GM19395 (cell line): Measurements from ENCODE around the gene TNS3.
"Not testable (repeated sequence)": the region's sequence is repeated elsewhere in the genome, so short reads cannot be mapped to it uniquely, and the experiment has no call there.

Source experiments
- ATAC-seq: cut with Tn5 transposase; IDR thresholded peaks from one replicate; pipeline ENCODE4 v1.9.1; 2021; ENCODE audit warnings: mild to moderate bottlenecking, moderate library complexity; ENCODE audit not compliant: unreplicated experiment

The TNS3 gene

DNA sequence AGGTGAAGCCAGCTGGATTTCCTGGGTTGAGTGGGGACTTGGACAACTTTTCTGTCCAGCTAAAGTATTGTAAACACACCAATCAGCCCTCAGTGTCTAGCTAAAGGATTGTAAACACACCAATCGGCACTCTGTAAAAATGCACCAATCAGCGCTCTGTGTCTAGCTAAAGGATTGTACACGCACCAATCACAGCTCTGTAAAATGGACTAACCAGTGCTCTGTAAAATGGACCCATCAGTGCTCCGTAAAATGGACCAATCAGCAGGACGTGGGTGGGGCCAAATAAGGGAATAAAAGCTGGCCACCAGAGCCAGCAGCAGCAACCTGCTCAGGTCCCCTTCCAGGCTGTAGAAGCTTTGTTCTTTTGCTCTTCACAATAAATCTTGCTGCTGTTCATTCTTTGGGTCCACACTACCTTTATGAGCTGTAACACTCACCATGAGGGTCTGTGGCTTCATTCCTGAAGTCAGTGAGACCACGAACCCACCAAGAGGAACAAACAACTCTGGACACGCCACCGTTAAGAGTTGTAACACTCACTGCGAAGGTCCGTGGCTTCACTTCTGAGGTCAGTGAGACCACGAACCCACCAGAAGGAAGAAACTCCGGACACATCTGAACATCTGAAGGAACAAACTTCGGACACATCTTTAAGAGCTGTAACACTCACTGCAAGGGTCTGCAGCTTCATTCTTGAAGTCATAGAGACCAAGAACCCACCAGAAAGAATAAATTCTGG, 21.8 kb upstream of the TNS3 start:
- not testable (repeated sequence) for ATAC-seq

DNA sequence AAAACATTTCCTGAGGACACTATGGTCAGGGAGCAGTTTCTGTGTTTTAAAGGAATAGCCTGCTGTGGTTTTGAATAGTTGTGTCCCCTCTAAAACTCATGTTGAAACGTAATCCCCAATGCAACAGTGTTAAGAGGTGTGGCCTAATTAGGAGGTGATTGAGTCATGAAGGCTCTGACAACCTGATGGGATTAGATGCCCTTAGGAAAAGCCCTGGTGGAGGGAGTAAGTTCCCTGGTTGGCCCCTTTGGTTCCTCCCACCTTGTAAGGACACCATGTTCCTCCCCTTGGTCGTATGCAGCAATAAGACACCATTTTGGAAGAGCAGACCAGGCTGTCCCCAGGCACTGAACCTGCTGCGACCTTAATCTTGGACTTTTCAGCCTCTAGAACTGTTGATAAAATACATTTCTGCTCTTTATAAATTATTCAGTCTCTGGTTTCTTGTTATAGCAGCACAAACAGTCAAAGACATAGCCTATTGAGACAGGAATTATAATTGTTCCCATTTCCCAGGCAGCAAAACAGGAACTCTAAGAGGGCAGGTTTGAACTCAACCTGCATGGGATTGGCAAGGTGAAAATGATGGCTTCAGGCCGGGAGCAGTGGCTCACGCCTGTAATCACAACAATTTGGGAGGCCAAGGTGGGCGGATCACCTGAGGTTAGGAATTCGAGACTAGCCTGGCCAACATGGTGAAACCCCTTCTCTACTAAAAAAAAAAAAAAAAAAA, 20.5 kb upstream of the TNS3 start:
- ATAC-seq, result no peak

DNA sequence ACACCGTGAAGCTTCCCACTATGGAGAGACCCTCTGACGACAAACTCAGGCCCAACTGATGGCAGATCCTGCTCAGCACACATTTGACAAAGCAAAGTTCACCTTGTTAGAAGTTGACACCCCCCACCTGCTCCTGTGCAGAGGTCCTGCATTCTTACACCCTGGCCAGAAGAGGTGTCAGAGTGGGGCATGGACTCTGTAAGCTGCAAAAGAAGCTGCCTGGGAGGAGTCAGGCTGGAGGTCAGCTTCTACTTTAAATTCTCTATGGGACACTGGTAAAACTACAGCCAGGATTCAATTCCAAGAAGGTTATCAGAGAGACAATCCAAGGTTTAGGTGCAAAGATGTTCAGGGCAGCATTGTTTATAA, 20.0 kb upstream of the TNS3 start:
- ATAC-seq, result no peak

DNA sequence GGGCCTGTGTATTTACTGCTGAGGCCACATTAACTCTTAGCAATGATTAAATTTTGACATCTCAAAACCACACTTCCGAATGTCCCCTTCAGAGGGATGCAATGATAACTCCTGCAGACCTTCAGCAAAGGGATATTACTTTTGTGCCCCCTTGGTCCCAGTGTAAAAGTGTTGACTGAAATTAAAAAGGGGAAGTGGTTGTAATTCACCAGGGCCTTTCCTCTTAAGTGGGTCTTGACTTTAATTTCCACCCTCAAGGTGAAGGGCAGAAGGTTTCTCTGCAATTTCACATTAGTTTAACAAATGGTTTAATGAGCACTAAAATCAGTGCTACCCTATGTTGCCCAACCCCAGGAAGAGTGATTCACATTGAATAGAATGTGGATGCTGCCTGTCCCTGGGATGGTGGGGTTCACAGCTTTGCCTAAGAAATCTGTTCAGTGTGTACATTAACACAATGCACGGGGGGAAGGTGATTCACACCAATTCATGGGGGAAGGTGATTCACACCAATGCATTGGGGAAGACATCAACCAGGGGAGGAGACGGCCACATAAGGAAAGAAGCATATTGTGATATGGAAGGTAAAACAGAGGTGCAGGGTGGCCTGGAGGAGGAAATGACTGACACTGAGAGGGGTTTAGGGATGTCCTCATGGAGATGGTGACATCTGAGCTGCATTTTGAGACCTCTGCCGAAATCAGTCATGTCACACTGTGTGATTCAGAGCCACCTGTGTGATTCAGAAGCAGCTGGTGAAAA, 19.4 kb upstream of the TNS3 start:
- peak; percentile 83 for ATAC-seq

DNA sequence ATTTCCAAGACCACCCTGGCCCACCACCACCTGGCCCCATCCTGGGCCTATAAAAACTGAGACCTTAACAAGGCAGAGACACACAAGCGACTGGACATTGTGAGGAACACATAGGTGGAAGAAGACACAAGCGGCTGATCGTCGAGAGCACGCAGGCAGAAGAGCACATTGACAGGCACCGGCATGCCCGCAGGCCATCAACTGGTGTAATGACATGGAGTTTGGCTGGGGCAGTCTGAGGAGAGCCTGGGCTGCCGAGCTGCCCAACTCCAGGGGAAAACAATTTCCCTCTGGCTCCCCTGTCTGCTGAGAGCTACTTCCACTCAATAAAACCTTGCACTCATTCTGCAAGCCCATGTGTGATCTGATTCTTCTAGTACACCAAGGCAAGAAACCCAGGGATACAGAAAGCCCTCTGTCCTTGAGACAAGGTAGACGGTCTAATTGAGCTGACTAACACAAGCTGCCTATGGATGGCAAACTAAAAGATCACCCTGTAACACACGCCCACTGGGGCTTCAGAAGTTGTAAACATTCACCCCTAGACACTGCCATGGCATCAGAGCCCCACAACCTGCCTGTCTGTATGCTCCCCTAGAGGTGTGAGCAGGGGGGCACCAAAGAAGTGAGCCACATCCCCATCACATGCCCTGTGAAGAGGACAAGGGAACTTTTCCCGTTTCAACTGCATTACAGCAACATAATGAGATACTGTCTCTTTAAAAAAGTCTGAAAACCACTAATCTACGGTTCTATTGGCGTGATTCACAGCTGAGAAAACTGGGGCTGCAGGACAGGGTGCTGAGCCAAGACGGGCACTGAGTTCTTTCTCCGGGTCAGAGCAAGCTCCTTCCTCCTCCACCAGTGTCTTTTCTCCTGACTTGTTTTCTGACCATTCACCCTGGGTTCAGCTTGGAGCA, 18.5 kb upstream of the TNS3 start:
- peak; percentile 48 for ATAC-seq

DNA sequence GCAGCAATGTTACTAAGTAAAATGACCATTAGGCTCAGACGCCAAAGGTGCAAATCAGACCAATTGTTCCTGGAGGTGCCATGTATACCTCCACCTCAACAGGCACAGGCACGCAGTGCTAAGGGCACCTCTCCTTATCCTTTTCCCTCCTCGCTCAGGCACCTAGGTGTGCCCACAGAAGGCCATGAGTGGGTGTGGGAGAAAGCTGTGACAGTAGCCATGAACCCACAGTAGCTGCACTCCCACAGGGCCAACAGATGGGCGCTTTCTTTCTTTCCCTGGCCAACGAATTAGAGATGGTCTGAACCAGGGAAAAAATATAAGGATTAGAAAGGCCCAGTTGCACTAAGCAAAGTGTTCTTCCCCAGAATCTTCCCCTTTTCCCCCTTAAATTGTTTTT, 15.5 kb upstream of the TNS3 start:
- ATAC-seq, result no peak

DNA sequence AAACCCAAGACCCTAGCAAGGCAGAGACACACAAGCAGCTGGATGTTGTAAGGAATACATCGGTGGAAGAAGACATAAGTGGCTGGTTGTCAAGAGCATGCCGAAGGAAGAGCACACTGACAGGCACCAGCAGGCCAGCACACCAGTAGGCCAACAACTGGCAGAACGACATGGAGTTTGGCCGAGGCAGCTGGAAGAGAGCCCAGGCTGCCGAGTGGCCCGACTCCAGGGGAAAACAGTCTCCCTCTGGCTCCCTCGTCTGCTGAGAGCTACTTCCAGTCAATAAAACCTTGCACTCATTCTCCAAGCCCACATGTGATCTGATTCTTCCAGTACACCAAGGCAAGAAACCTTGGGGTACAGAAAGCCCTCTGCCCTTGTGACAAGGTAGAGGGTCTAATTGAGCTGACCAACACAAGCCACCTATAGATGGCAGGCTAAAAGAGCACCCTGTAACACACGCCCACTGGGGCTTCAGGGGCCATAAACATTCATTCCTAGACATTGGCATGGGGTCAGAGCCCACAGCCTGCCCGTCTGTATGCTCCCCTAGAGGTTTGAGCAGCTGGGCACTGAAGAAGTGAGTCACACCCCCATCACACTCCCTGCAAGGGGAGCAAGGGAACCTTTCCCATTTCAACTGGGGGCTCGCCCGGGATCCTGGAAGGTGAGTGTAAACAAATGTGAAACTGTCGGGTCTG, 14.7 kb upstream of the TNS3 start:
- no peak for ATAC-seq

DNA sequence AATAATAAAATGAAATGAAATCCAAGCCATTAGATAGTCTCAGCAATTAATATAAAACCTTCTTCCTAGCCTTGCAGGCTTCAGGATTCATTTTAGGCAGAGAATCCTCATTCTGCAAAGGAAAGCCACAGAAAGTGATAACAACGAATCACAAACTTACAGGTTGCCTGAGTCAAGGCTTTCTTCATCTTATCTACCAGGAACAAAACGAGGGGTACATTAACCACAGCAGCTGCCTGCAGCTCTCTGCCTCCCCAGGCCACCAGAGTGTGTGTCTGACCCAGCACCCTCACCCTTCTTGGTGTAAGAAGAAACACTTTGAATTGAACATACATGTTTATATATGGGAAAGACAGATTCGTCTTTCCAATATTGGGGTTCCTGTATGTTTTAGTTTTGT, 12.5 kb upstream of the TNS3 start:
- ATAC-seq, result no peak

DNA sequence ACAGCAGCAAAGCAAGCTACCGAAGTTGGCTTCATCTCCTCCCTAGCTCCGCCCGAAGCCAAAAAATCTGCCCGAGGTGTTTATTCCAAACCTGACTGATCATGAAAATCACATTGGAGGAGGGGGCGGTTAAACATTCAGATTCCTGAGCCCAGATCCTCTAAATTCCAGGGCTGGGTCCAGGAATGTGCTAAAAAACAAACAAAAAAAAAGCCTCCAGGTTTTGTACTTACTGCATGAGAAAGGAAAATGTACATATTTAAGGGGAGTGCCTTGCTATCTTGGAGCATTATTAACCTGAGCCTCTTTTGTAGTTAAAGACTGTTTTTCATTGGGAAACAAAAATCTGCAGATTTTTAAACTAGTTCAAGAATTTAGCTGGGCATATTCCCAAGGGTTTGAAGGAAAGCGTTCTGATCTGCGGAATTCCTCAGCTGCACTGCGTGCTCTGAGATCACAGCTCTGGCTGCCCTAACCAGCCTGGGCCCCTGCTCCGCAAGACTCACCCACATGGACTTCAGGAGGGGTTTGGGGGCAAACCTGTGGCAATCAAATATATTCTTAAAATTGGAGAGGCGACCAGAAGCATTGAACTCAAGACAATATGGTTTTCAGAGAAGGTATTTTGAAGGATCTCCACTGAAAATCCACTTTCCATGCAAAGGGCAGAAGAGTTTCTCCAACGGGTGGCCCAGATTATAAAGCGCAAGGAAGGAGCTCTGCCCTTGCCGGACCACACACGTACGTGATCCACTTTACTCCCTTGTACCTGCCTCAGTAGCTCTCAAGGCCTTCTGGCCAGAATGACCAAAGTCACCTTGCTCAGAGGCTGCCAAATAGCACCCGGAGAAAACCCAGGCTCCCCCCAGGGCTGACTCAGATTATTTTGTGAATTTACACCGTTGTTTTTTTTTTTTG, 10.0 kb upstream of the TNS3 start:
- ATAC-seq, result no peak

DNA sequence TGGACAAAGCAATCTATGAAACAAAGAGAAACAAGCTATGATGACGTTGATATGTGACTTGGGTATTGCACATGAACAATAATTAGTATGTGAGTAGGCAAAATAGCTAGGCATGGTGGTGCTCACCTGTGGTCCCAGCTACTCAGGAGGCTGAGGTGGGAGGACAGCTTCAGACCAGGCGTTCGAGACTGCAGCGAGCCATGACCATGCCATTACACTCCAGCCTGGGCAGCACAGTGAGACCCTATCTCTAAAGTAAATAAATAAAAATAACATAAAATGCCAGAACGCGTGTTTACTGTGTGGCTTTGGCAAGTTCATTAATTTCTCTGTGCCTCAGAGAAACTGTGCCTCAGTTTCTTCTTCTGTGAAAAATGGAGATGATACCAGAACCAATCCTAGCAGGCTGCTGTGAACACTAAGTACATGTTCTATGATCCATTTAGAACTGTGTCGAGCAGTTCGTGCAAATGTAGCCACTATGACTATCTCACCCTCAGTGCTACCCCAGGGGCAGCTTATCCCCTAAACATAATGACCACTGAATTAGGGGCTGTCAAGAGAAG, 9.3 kb upstream of the TNS3 start:
- no peak for ATAC-seq

DNA sequence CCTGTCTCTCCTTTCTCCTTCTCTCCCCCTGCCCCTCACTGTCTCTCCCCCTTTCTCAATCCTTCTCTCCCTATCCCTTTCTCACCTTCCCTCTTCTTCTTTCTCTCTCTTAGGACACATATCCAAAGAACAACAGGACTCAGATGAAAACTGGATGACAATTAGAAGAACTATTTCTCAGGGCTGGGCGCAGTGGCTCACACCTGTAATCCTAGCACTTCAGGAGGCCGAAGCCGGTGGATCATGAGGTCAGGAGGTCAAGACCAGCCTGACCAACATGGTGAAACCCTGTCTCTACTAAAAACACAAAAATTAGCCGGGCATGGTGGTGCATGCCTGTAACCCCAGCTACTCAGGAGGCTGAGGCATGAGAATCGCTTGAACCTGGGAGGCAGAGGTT, 8.3 kb upstream of the TNS3 start:
- ATAC-seq, result not testable (repeated sequence)

DNA sequence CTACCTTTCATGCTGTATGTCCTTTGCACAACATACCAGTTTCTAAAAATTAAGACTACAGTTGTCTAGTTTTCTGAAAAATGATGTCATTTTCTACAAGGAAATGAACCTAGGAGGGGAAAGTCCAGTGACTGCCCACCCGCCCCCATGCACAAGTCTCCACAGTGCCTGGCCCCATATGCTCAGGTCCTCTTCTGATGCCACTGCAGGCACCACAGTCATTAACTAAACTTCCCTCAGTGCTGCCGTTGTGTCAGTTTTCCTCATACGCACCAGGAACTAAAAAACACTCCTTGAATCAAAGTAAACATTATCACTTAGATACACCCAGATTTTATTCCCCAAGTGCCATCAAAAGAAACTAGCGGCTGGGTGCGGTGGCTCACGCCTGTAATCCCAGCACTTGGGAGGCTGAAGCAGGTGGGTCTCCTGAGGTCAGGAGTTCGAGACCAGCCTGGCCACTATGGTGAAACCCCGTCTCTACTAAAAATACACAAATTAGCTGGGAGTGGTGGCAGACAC, 6.9 kb upstream of the TNS3 start:
- ATAC-seq, result no peak

DNA sequence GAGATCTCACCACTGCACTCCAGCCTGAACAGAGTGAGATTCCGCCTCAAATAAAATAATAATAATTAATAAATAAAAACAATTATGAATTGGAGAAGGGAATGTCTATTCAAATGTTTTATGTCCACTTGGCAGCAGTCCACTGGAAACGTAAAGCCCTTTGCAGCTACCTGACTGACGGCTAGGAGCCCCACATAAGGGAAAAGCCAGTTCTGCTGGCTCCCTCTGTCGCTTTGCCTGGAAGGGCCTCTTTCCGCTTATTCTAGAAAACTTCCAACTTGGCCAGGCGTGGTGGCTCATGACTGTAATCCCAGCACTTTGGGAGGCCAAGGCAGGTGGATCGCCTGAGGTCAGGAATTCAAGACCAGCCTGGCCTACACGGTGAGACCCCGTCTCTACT, 6.1 kb upstream of the TNS3 start:
- ATAC-seq, result no peak

DNA sequence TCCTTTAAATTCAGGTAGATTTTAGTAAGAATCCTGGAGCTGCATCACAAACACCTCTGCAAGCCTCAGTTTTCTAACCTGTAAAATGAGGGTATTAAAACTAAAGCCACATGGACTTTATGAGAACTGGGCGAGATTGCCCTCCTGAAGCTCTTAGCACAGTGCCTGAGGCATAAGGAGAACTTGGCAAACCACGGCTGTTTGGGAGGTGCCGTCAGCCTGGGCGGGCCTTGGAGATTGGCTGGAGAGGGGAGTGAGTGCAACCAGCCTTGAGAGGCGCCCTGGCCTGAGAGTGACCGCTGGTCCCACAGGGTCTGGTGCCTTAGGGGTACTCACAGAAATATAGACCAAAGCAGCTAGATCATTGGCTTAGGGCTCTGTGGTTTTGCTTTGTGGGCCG, 5.4 kb upstream of the TNS3 start:
- ATAC-seq, result no peak

DNA sequence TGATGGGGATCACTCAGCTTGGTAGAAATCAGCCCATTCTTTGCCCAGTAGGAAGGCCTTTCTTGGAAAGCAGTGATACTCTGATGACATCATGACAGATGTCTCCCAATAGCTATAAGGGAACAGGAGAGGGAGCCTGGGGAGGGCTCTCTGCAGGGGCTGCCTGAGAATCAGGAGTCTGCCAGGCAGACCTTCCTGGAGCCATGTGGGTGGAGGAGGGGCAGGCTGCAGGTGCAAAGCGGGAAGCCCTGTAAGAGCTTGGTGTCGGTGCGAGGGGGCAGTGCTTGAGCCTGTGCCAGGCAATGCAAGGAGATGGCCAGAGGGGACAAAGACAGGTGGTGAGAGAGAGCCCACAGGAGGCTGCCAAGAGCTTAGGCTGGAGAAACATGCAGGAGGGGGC, 5.0 kb upstream of the TNS3 start:
- ATAC-seq, result no peak

DNA sequence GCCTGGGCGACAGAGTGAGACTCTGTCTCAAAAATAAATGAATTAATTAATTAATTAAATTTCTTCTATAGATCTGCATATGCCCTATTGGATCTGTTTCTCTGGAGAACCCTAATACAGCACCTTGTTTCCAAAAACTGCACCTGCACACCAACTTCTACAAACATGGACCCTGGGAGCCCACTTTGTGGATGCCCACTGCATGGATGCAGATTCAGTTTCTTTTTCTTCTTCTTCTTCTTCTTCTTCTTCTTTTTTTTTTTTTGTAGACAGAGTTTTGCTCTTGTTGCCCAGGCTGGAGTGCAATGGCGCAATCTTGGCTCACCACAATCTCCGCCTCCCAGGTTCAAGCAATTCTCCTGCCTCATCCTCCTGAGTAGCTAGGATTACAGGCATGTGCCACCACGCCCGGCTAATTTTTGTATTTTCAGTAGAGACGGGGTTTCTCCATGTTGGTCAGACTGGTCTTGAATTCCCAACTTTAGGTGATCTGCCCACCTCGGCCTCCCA, 4.3 kb upstream of the TNS3 start:
- ATAC-seq, result not testable (repeated sequence)

DNA sequence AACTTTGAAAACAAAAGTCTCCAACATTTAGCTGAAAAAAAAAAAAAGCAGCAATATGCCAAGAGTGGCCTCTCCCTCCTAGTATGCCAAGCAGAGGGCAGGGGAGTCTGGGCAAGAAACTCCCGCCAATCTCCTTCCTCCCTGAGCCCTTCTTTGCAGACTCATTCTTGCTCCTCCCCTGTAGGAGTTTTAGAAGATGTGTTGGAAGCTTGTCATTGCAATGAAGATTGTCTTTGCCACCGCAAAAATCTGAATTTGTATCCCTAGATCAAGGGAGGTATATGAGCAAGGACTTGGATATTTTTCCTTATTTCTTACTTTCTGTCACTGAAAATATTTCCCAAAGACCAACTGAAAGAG, 2.6 kb upstream of the TNS3 start:
- no peak for ATAC-seq

DNA sequence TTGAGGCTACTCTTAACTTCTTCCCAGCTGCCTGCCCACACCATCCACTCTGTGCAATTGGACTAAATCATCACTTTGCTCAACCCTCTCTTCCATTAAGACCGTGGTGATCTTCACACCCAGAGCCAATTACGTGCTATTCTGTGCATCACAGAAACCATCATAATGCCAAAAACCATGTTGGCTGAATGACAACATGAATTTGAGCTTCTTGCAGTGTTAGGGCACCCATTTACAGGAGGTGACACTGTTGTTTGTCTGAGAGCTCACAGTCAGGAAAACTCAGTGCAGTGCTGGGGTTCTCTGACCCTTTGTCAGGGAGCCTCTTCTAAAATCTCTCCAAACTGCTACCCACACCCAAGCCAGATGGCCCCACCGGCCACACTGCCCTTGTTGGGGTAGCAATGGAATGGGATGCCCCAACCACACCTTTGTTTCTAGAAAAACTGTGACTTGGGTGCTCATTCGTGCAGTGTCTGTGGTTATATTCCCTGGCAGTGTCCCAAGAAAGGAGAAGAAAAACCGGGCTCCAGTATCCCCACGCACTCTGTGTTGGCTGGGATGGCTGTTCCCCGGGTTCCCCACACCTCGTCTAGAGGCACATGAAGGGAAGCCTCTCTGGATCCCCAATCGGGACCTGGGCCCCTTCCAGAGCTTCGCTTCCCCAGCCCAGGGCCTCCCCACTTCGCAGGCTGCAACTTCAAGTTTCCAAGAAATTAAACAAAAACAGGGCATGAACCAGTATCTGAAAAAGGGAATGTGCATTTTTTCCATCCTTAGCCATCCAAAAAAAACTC, 2.0 kb upstream of the TNS3 start:
- no peak for ATAC-seq
